ENCODE measurements around the gene SMCR8.

Gene SMCR8

GRCh38 chr17:18320301-18320700, 5.2 kb downstream of the SMCR8 start:
- no peak for TF ChIP-seq POLR2AphosphoS5 (IDR thresholded peaks at IDR 0.05; ENCODE audit: low read depth, low read length)
- TF ChIP-seq TAF1 (IDR thresholded peaks at IDR 0.05; ENCODE audit: borderline replicate concordance, insufficient read depth, low read length): no peak
- TF ChIP-seq REST (IDR thresholded peaks at IDR 0.05; ENCODE audit: insufficient read depth in 1 of 2, low read depth in 2 of 2, low read length in 2 of 2): no peak
- no peak for TF ChIP-seq SIN3A (IDR thresholded peaks at IDR 0.05; ENCODE audit: borderline replicate concordance, insufficient read depth, low read length)
- TF ChIP-seq FOXP2 (optimal IDR thresholded peaks at IDR 0.05; ENCODE audit: borderline replicate concordance, extremely low read depth, extremely low read length, insufficient read depth): no peak

GRCh38 chr17:18321309-18321708, 6.2 kb downstream of the SMCR8 start:
- TF ChIP-seq REST (IDR thresholded peaks at IDR 0.05; ENCODE audit: insufficient read depth in 1 of 2, low read depth in 2 of 2, low read length in 2 of 2) (no peak), POLR2AphosphoS5 (IDR thresholded peaks at IDR 0.05; ENCODE audit: low read depth, low read length) (no peak), TAF1 (IDR thresholded peaks at IDR 0.05; ENCODE audit: borderline replicate concordance, insufficient read depth, low read length) (no peak), FOXP2 (optimal IDR thresholded peaks at IDR 0.05; ENCODE audit: borderline replicate concordance, extremely low read depth, extremely low read length, insufficient read depth) (no peak), SIN3A (IDR thresholded peaks at IDR 0.05; ENCODE audit: borderline replicate concordance, insufficient read depth, low read length) (no peak)

- TF ChIP-seq SIN3A (IDR thresholded peaks at IDR 0.05; ENCODE audit: borderline replicate concordance, insufficient read depth, low read length) (no peak), TAF1 (IDR thresholded peaks at IDR 0.05; ENCODE audit: borderline replicate concordance, insufficient read depth, low read length) (no peak), REST (IDR thresholded peaks at IDR 0.05; ENCODE audit: insufficient read depth in 1 of 2, low read depth in 2 of 2, low read length in 2 of 2) (no peak), POLR2AphosphoS5 (IDR thresholded peaks at IDR 0.05; ENCODE audit: low read depth, low read length) (no peak), FOXP2 (optimal IDR thresholded peaks at IDR 0.05; ENCODE audit: borderline replicate concordance, extremely low read depth, extremely low read length, insufficient read depth) (no peak)
These were observed 7.4 kb downstream of the SMCR8 start for GRCh38 chr17:18322522-18322921.

DNA sequence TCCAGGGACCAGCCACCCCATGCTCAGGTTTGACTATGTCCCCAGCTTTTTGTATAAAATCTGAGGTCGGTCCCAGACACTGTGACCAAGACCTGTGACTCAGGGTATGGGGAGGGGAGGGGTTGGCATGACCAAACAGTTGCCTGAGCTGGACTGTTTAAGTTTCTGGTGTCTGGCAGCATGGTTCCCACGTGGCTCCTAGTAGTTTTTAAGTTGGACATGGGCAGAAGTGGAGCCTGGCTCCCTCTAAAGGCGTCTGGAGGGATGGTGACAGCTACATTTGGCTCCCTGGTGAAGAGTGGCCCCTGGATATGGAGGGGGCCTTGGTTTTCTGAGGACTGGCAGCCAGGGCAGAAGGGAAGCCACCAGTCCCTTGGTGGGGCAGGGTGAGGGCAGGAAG, 7.9 kb downstream of the SMCR8 start:
- TF ChIP-seq SIN3A (IDR thresholded peaks at IDR 0.05; ENCODE audit: borderline replicate concordance, insufficient read depth, low read length): no peak
- TF ChIP-seq POLR2AphosphoS5 (IDR thresholded peaks at IDR 0.05; ENCODE audit: low read depth, low read length): no peak

DNA sequence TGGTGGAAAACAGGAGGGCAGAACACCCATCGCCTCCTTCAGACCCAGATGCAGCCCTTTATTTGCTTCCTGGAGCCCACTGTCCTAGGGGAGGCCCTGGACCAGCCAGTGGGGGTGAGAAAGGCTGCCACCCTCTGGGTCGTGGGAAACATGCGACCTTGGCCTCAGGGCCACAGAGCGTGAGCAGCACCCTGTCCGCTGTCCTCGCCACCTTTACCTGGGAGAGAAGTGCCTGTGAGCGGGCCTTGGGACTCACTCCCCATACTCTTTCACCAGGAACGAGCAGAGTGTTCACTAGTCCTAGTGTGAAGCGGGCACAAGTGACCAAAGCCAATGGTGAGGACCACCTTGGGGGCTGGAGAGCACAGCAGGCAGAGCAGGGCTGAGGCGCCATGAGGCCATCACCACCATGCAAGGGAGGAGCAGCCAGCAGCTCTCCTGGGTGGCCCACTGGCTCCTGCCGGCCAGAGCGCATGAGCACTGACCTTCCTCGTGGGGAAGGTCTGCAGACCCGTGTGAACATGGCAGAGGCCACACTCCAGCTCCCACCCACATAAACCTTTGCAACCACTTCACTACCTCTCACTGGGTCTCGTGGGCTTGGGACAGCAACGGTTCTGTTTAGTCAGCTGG, 8.5 kb downstream of the SMCR8 start:
- no peak for TF ChIP-seq SIN3A (IDR thresholded peaks at IDR 0.05; ENCODE audit: borderline replicate concordance, insufficient read depth, low read length)
- no peak for TF ChIP-seq TAF1 (IDR thresholded peaks at IDR 0.05; ENCODE audit: borderline replicate concordance, insufficient read depth, low read length)
- TF ChIP-seq REST (IDR thresholded peaks at IDR 0.05; ENCODE audit: insufficient read depth in 1 of 2, low read depth in 2 of 2, low read length in 2 of 2): no peak
- no peak; the same call in 1 of the 2 replicates for TF ChIP-seq POLR2AphosphoS5 (IDR thresholded peaks at IDR 0.05; ENCODE audit: low read depth, low read length)
- no peak for TF ChIP-seq FOXP2 (optimal IDR thresholded peaks at IDR 0.05; ENCODE audit: borderline replicate concordance, extremely low read depth, extremely low read length, insufficient read depth)

All from PFSK-1 (cell line).